HUES6 (cell line): ENCODE data around the gene ALX4.

ENCODE experiments used
- H3K27ac ChIP-seq: 2 replicates; pipeline ENCODE4 v1.7.0; 2013; ENCODE audit warnings: low read depth, mild to moderate bottlenecking, low read length, inconsistent platforms
- H3K27me3 ChIP-seq: 2 replicates; pipeline ENCODE4 v1.6.1; 2013; ENCODE audit warnings: low read length; ENCODE audit not compliant: control insufficient read depth, insufficient read depth
- H3K36me3 ChIP-seq: 2 replicates; pipeline ENCODE4 v1.6.1; 2013; ENCODE audit warnings: low read length; ENCODE audit not compliant: control insufficient read depth, insufficient read depth
- H3K4me1 ChIP-seq: 2 replicates; pipeline ENCODE4 v1.6.1; 2013; ENCODE audit warnings: low read length; ENCODE audit not compliant: control insufficient read depth, insufficient read depth
- H3K4me3 ChIP-seq: 2 replicates; pipeline ENCODE4 v1.5.1; 2013; ENCODE audit warnings: low read depth, low read length
- H3K9ac ChIP-seq: one replicate; pipeline ENCODE4 v1.6.1; 2013; ENCODE audit warnings: mild to moderate bottlenecking, low read length
- H3K9me3 ChIP-seq: 2 replicates; pipeline ENCODE4 v1.6.1; 2013; ENCODE audit warnings: low read depth, low read length; ENCODE audit not compliant: control insufficient read depth, insufficient read depth

Gene ALX4

GRCh38 chr11:44347538-44347937 lies 37.6 kb upstream of the ALX4 start:
- no peak overlapping the region for H3K9ac ChIP-seq
- peaks cover 21% of the 10 kb centered on the region; the same call in 1 of the 2 replicates for H3K27me3 ChIP-seq
- H3K4me3 ChIP-seq: no peak overlapping the region
- no peak overlapping the region for H3K27ac ChIP-seq
- H3K9me3 ChIP-seq: no peaks in the 10 kb centered on the region
- no peaks in the 10 kb centered on the region; the same call in 1 of the 2 replicates for H3K4me1 ChIP-seq
- no peaks in the 10 kb centered on the region for H3K36me3 ChIP-seq

- Histone ChIP-seq H3K9ac (no peak overlapping the region), H3K27ac (no peak overlapping the region), H3K27me3 (peaks cover 21% of the 10 kb centered on the region; the same call in 1 of the 2 replicates)
Observed at GRCh38 chr11:44346983-44347382, 37.0 kb upstream of the ALX4 start.

DNA sequence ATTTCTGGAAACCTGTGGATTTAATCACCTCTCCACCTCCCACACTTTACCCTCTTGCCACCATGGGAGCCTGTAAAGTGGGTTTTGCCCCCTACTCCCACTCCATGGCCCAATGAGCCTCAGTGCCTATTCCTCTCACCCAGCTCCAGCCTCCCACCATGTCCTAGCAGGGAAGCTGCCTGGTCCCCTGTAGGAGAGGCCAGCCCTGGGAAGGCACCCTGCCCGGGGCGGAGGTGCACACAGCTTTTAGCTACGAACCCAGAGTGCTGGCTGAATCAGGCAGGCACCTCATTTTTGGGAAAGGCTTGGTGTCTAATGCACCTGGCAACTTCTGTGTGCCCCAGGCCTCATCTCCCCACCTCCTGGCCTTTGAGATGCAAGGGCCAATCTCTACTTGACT lies 35.8 kb upstream of the ALX4 start:
- H3K27ac ChIP-seq: no peak overlapping the region
- H3K4me3 ChIP-seq: no peak overlapping the region
- no peak overlapping the region for H3K9ac ChIP-seq
- peaks cover 21% of the 10 kb centered on the region; the same call in 1 of the 2 replicates for H3K27me3 ChIP-seq
- no peaks in the 10 kb centered on the region for H3K36me3 ChIP-seq
- H3K4me1 ChIP-seq: no peaks in the 10 kb centered on the region; the same call in 1 of the 2 replicates
- no peaks in the 10 kb centered on the region for H3K9me3 ChIP-seq

More at GRCh38 chr11:44346983-44347382, 37.0 kb upstream of the ALX4 start:
- H3K4me3 ChIP-seq: no peak overlapping the region
- H3K4me1 ChIP-seq: no peaks in the 10 kb centered on the region; the same call in 1 of the 2 replicates
- H3K36me3 ChIP-seq: no peaks in the 10 kb centered on the region
- no peaks in the 10 kb centered on the region for H3K9me3 ChIP-seq

GRCh38 chr11:44344921-44345320 lies 35.0 kb upstream of the ALX4 start:
- no peaks in the 10 kb centered on the region for H3K9me3 ChIP-seq
- H3K27ac ChIP-seq: no peak overlapping the region
- H3K4me1 ChIP-seq: no peaks in the 10 kb centered on the region
- H3K9ac ChIP-seq: no peak overlapping the region
- H3K27me3 ChIP-seq: peaks cover 21% of the 10 kb centered on the region; the same call in 1 of the 2 replicates
- H3K36me3 ChIP-seq: no peaks in the 10 kb centered on the region
- no peak overlapping the region for H3K4me3 ChIP-seq

DNA sequence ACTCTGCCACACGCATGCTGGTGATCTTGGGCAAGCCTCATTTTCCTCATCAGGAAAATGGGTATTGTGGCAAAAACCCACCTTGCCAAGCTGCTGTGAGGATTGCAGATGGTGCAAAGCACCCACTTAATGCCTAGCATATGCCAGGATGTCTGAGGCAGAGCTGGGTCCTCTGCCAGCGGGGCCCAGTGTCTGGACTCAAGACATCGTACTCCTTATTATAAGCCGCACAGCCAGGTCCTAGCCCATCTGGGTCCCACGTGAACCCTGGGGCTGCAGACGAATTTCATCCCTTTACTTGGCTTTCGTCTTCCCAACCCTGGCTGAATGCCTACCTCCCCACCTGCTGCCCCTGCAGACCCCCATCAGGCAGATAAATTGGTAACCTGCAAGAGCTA lies 34.5 kb upstream of the ALX4 start:
- H3K4me1 ChIP-seq: no peaks in the 10 kb centered on the region; the same call in 1 of the 2 replicates
- no peak overlapping the region for H3K27ac ChIP-seq
- H3K36me3 ChIP-seq: no peaks in the 10 kb centered on the region
- H3K9me3 ChIP-seq: no peaks in the 10 kb centered on the region
- H3K4me3 ChIP-seq: no peak overlapping the region
- no peak overlapping the region for H3K9ac ChIP-seq
- H3K27me3 ChIP-seq: peaks cover 21% of the 10 kb centered on the region; the same call in 1 of the 2 replicates

GRCh38 chr11:44343778-44344422 lies 34.0 kb upstream of the ALX4 start:
- Histone ChIP-seq H3K4me3 (no peak overlapping the region), H3K27me3 (peaks cover 21% of the 10 kb centered on the region; the same call in 1 of the 2 replicates), H3K9ac (no peak overlapping the region), H3K9me3 (no peaks in the 10 kb centered on the region), H3K4me1 (no peaks in the 10 kb centered on the region; the same call in 1 of the 2 replicates), H3K36me3 (no peaks in the 10 kb centered on the region), H3K27ac (no peak overlapping the region)

- Histone ChIP-seq H3K9me3 (no peaks in the 10 kb centered on the region), H3K27me3 (peaks cover 33% of the 10 kb centered on the region), H3K27ac (no peak overlapping the region), H3K4me1 (peaks cover 3% of the 10 kb centered on the region; the same call in 1 of the 2 replicates), H3K36me3 (no peaks in the 10 kb centered on the region), H3K4me3 (no peak overlapping the region), H3K9ac (no peak overlapping the region)
Observed at GRCh38 chr11:44342616-44343015, 32.7 kb upstream of the ALX4 start.

DNA sequence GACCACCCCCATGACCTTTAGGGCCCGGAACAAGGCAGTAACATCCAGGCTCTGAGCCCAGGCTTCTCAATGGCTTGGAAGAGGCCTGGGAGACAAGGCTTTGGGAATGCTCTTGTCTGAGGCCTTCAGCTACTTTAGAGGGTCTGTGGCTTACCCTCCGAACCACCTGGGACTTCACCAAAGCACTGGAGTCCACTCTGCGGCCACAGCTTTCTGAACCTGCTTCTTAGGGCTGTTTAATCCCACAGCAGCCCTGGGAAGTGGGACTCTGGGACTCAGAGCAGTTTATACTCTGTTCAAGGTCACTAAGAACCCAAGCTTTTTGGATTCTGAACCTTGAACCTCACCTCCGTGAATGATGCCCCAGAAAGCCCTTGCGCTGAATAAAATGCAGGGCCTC lies 30.7 kb upstream of the ALX4 start:
- Histone ChIP-seq H3K4me1 (peaks cover 3% of the 10 kb centered on the region; the same call in 1 of the 2 replicates), H3K36me3 (no peaks in the 10 kb centered on the region), H3K27me3 (peaks cover 38% of the 10 kb centered on the region)

GRCh38 chr11:44339530-44339883 lies 29.6 kb upstream of the ALX4 start:
- no peaks in the 10 kb centered on the region for H3K36me3 ChIP-seq
- H3K27ac ChIP-seq: no peak overlapping the region
- no peak overlapping the region for H3K9ac ChIP-seq
- H3K4me3 ChIP-seq: no peak overlapping the region
- peaks cover 43% of the 10 kb centered on the region for H3K27me3 ChIP-seq
- no peaks in the 10 kb centered on the region for H3K9me3 ChIP-seq
- H3K4me1 ChIP-seq: peaks cover 12% of the 10 kb centered on the region

More for the DNA sequence above, 30.7 kb upstream of the ALX4 start:
- Histone ChIP-seq H3K9ac (no peak overlapping the region), H3K4me3 (no peak overlapping the region), H3K9me3 (no peaks in the 10 kb centered on the region), H3K27ac (no peak overlapping the region)

DNA sequence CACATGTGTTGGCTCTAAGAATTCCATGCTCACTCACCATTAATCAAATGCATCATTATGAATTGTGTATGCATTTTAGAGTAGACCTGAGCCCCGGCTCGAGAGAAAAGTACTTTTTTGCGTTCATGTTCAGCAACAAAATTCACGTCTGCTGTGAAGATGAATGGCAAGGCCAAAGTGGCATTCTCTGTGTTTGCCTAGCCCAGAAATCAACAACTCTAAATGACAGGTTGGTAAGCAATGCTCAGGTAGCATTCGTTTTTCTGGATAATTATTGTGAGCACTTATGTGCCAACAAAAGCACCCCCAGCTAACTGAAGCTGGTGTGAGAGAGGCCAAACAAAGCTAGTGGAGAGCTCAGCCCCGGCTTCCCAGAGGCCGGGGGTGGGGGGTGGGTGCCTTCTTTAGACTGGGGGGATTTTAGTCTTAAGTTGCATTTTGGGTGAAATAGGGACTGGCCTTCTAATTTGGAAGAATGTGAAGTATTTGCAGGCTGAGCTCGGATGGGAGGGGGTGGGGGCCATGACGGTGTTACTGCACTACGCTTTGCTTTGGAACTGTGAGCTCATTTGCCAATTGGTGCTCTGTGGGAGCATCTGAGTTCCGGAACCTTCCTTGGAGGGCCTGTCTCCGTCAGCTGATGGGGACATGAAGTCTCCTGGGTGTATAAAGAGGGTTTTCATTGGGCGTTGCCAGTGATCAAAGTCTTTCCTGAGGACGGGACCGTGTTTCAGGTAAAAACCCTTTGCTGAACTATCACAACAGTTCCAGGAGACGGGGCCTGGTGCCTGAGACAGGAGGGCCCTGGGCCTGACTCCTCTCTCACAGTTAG lies 29.0 kb upstream of the ALX4 start:
- Histone ChIP-seq H3K9ac (no peak overlapping the region), H3K27ac (no peak overlapping the region), H3K4me3 (no peak overlapping the region), H3K4me1 (peaks cover 17% of the 10 kb centered on the region), H3K36me3 (no peaks in the 10 kb centered on the region), H3K27me3 (peaks cover 49% of the 10 kb centered on the region), H3K9me3 (no peaks in the 10 kb centered on the region)

- Histone ChIP-seq H3K4me1 (peaks cover 17% of the 10 kb centered on the region), H3K4me3 (no peak overlapping the region), H3K27ac (no peak overlapping the region), H3K9ac (no peak overlapping the region), H3K9me3 (no peaks in the 10 kb centered on the region), H3K36me3 (no peaks in the 10 kb centered on the region), H3K27me3 (peaks cover 57% of the 10 kb centered on the region)
Observed at GRCh38 chr11:44338026-44338425, 28.1 kb upstream of the ALX4 start.
